Astrocyte of the cerebellum (primary cell): ENCODE measurements around the gene LBHD2.

Experiments used
- DNase-seq: peaks from one replicate; pipeline ENCODE4 v3.0.0-alpha.2; 2011; ENCODE audit warnings: low read depth
- H3K4me3 ChIP-seq: 2 replicates; pipeline ENCODE4 v1.5.1; 2011; ENCODE audit warnings: mild to moderate bottlenecking, low read depth, low read length, moderate library complexity
- in situ Hi-C: cut with HindIII; loops from 2 replicates; pipeline ENCODE4 v1.10.0; 2017; ENCODE audit warnings: low sequenced_read_pairs
- TF ChIP-seq, protein P1 (sequence below): IDR thresholded peaks from 2 replicates; pipeline ENCODE4 v1.5.1; 2012; ENCODE audit warnings: low read length, low read depth, moderate library complexity, mild to moderate bottlenecking; ENCODE audit errors: missing control alignments

LBHD2 gene

GRCh38 chr14:103055695-103056094, 28.3 kb upstream of the LBHD2 start:
- in situ Hi-C loops, result no loop called here
- TF ChIP-seq, protein P1, sequence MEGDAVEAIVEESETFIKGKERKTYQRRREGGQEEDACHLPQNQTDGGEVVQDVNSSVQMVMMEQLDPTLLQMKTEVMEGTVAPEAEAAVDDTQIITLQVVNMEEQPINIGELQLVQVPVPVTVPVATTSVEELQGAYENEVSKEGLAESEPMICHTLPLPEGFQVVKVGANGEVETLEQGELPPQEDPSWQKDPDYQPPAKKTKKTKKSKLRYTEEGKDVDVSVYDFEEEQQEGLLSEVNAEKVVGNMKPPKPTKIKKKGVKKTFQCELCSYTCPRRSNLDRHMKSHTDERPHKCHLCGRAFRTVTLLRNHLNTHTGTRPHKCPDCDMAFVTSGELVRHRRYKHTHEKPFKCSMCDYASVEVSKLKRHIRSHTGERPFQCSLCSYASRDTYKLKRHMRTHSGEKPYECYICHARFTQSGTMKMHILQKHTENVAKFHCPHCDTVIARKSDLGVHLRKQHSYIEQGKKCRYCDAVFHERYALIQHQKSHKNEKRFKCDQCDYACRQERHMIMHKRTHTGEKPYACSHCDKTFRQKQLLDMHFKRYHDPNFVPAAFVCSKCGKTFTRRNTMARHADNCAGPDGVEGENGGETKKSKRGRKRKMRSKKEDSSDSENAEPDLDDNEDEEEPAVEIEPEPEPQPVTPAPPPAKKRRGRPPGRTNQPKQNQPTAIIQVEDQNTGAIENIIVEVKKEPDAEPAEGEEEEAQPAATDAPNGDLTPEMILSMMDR, result no peak
- no peak for DNase-seq
- H3K4me3 ChIP-seq, result peak overlapping the region; percentile 70

GRCh38 chr14:103056322-103057027, 27.5 kb upstream of the LBHD2 start:
- TF ChIP-seq, protein P1, result no peak
- peak overlapping the region; percentile 70 for H3K4me3 ChIP-seq
- DNase-seq, result peak; percentile 9
- in situ Hi-C loops, result no loop called here

GRCh38 chr14:103057028-103057371, 27.0 kb upstream of the LBHD2 start:
- peak overlapping the region; percentile 70 for H3K4me3 ChIP-seq
- in situ Hi-C loops, result no loop called here
- DNase-seq, result no peak
- TF ChIP-seq, protein P1, result no peak

DNA sequence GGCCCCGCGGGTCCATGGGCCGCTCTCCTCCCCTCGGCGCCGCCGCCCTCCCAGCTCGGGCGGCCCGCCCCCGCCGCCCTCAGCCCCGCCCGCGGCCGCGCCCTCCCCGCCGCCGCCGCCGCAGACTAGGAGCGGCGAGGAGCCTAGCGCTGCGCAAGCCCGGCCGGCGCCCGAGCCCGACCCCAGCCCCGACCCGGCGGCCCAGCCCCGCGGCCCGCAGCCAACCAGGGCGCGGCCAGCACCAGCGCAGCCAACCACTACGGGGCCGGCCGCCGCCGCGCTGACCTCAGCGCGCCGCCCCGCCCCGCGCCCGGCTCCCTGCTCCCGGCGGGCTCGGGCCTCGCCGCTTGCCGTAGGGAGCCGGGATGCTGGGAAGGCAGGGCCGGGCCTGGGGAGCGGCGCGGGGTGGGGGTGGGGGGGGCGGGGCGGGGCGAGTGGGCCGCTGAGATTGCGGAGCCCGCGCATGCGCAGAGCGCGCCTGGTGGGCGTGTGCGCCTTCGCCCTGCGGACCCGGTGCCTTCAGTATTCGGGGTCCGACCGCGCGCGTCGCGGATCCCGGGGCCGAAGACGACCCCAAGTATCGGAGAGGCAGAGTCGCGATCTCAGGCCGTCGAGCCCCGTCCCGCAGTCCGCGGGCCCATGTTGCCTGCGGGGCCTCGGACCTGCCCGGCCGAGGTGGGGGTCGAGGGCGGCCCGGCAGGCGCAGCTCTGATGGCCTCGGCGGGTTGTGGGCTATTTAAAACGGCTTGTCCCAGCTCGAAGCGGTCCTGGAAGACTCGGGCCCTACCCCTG, 26.4 kb upstream of the LBHD2 start, which contains the start of gene CDC42BPB:
Gene CDC42BPB, minus strand, starts transcription at position 178 of the 792 bp plus-strand sequence. CDS start 376 bp downstream, outside the sequence.
- H3K4me3 ChIP-seq, result peak within 1 kb of the TSS; percentile 85
- in situ Hi-C loops, result no loop called here
- TF ChIP-seq, protein P1, result no peak
- DNase-seq, result peak; percentile 69

GRCh38 chr14:103058164-103059055, 25.6 kb upstream of the LBHD2 start:
- H3K4me3 ChIP-seq, result peak overlapping the region; percentile 85
- TF ChIP-seq, protein P1, result no peak
- no peak for DNase-seq
- in situ Hi-C loops, result no loop called here

DNA sequence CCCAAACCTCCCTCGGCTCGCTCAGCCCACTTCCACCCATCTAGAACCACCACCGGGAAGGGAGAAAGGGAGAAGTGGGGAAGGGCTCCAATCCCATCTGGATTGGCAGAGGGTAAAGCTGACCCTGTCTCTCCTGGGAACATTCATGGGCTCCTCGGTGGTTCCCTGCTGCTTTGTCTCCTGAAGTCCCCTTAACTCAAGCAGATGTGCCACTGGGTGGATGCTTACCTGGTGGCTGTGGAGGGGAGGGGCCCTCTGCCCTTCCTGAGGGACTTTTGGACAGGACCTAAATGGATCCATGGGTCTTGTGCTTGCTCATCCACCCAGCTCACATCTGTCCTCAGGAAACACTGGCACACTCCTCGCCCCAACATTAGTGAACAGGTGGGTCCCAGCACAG, 24.5 kb upstream of the LBHD2 start:
- TF ChIP-seq, protein P1, result no peak
- in situ Hi-C loops, result no loop called here

More for the DNA sequence above, 24.5 kb upstream of the LBHD2 start:
- no peak overlapping the region for H3K4me3 ChIP-seq
- no peak for DNase-seq
